HG02973 (cell line): Measurements from ENCODE around the gene HAVCR1.
"Not testable (repeated sequence)": the region's sequence is repeated elsewhere in the genome, so short reads cannot be mapped to it uniquely, and the experiment has no call there.

Experiments used
- ATAC-seq: cut with Tn5 transposase; IDR thresholded peaks from one replicate; pipeline ENCODE4 v1.9.1; 2021; ENCODE audit warnings: moderate library complexity; ENCODE audit not compliant: unreplicated experiment

HAVCR1 gene

GRCh38 chr5:157059093-157059539, at the start of gene HAVCR1:
TSS of gene HAVCR1 (minus strand) at chr5:157059116. CDS start at chr5:157057943, 1,173 bp downstream.
- no peak for ATAC-seq

- no peak for ATAC-seq
These were observed 48.6 kb upstream of the HAVCR1 start for GRCh38 chr5:157107508-157107907.

GRCh38 chr5:157106630-157107461, 47.9 kb upstream of the HAVCR1 start:
- no peak for ATAC-seq

- no peak for ATAC-seq
These were observed 41.3 kb upstream of the HAVCR1 start for GRCh38 chr5:157100140-157100679.

- ATAC-seq, result peak; percentile 75
These were observed 29.6 kb upstream of the HAVCR1 start for GRCh38 chr5:157088342-157088990.

- no peak for ATAC-seq
These were observed 27.9 kb upstream of the HAVCR1 start for GRCh38 chr5:157086751-157087359.

GRCh38 chr5:157085930-157086329, 27.0 kb upstream of the HAVCR1 start:
- ATAC-seq, result no peak

GRCh38 chr5:157080286-157080685, 21.4 kb upstream of the HAVCR1 start:
- ATAC-seq, result no peak

GRCh38 chr5:157076558-157076957, 17.6 kb upstream of the HAVCR1 start:
- ATAC-seq, result no peak

- ATAC-seq, result no peak
These were observed 13.6 kb upstream of the HAVCR1 start for GRCh38 chr5:157072508-157072907.

GRCh38 chr5:157069949-157070348, 11.0 kb upstream of the HAVCR1 start:
- no peak for ATAC-seq

- no peak for ATAC-seq
These were observed 9.9 kb upstream of the HAVCR1 start for GRCh38 chr5:157068785-157069184.

GRCh38 chr5:157068339-157068738, 9.4 kb upstream of the HAVCR1 start:
- no peak for ATAC-seq

- no peak for ATAC-seq
These were observed 8.1 kb upstream of the HAVCR1 start for GRCh38 chr5:157067005-157067404.

GRCh38 chr5:157066080-157066479, 7.2 kb upstream of the HAVCR1 start:
- ATAC-seq, result no peak

- no peak for ATAC-seq
These were observed 5.0 kb upstream of the HAVCR1 start for GRCh38 chr5:157063776-157064430.

GRCh38 chr5:157059891-157060290, 975 bp upstream of the HAVCR1 start:
- no peak for ATAC-seq

GRCh38 chr5:157057459-157058370, 1.2 kb downstream of the HAVCR1 start:
- no peak for ATAC-seq

- ATAC-seq, result not testable (repeated sequence)
These were observed 2.1 kb downstream of the HAVCR1 start for GRCh38 chr5:157056848-157057247.
